Panc1 (cell line): ENCODE results near the gene DGKG. TPM values are rescaled to one million over a fixed set of nuclear protein-coding genes. Genes with fewer than 3 reads are reported as not detected.

Experiments used
- ATAC-seq: fragments of 200-7000 bp; cut with Tn5 transposase; 2 replicates; pipeline ENCODE4 v1.9.1; 2020; ENCODE audit warnings: mild to moderate bottlenecking, moderate library complexity
- BruUV-seq: library from RNA; stranded (reverse); fragments of 400-500 nt; replicated peaks from 2 replicates; lab custom pipeline; 2021; lab: Mats Ljungman, UMichigan
- CTCF ChIA-PET: fragments of 300-600 bp; sonication (Branson Sonifier 250); formaldehyde crosslinking; loops from one replicate; lab custom pipeline; 2022; ENCODE audit warnings: antibody characterized with exemption; lab: Charles Lee
- POLR2A ChIA-PET: fragments of 300-600 bp; sonication (Branson Sonifier 250); formaldehyde crosslinking; loops from one replicate; lab custom pipeline; 2022; ENCODE audit warnings: antibody characterized with exemption; lab: Charles Lee
- DNase-seq: peaks from one replicate; pipeline ENCODE4 v3.0.0-alpha.2; 2010; ENCODE audit warnings: low read depth, low spot score
- H3K27ac ChIP-seq: 2 replicates; pipeline ENCODE4 v1.5.1; 2011; ENCODE audit warnings: mild to moderate bottlenecking, low read length, inconsistent platforms
- H3K27me3 ChIP-seq: fragments of 200-500 bp; sonication (Bioruptor generic); 2 replicates; pipeline ENCODE4 v1.6.0; 2014; ENCODE audit warnings: low read length, inconsistent platforms; ENCODE audit not compliant: control insufficient read depth, insufficient read depth
- H3K36me3 ChIP-seq: fragments of 200-500 bp; sonication (Bioruptor generic); 2 replicates; pipeline ENCODE4 v1.5.1; 2014; ENCODE audit warnings: inconsistent platforms, mild to moderate bottlenecking, low read length, moderate library complexity; ENCODE audit not compliant: control insufficient read depth, insufficient read depth
- H3K4me1 ChIP-seq: 2 replicates; pipeline ENCODE4 v1.5.1; 2011; ENCODE audit warnings: inconsistent platforms, mild to moderate bottlenecking, low read length, moderate library complexity; ENCODE audit not compliant: control insufficient read depth, insufficient read depth
- H3K4me3 ChIP-seq, 2 experiments: 2 replicates each; pipeline ENCODE4 v1.5.1; 2011 to 2012; ENCODE audit warnings: low read depth in 2 of 2, low read length in 2 of 2, mild to moderate bottlenecking in 2 of 2, inconsistent platforms in 1 of 2, moderate library complexity in 1 of 2
- H3K9me3 ChIP-seq: fragments of 200-500 bp; sonication (Bioruptor generic); 2 replicates; pipeline ENCODE4 v1.5.1; 2014; ENCODE audit warnings: low read depth, mild to moderate bottlenecking, inconsistent platforms, low read length, moderate library complexity; ENCODE audit not compliant: control insufficient read depth, insufficient read depth
- POLR2AphosphoS5 ChIP-seq: IDR thresholded peaks from 2 replicates; pipeline ENCODE4 v1.6.1; 2012; ENCODE audit warnings: mild to moderate bottlenecking, low read depth, low read length, moderate library complexity
- REST ChIP-seq, 2 experiments: IDR thresholded peaks; 2 replicates each; pipeline ENCODE4 v1.6.1; 2011 to 2012; ENCODE audit warnings: low read depth in 2 of 2, control low read depth in 1 of 2, low read length in 1 of 2, mild to moderate bottlenecking in 1 of 2, moderate library complexity in 1 of 2; ENCODE audit not compliant: insufficient read depth in 1 of 2
- SIN3A ChIP-seq: IDR thresholded peaks from 2 replicates; pipeline ENCODE4 v1.6.1; 2012; ENCODE audit warnings: low read depth, mild to moderate bottlenecking, low read length, moderate library complexity, borderline replicate concordance; ENCODE audit not compliant: insufficient read depth
- TCF7L2 ChIP-seq: IDR thresholded peaks from 2 replicates; pipeline ENCODE4 v1.6.1; 2011; ENCODE audit warnings: mild to moderate bottlenecking, low read depth, low read length, inconsistent platforms
- in situ Hi-C: cut with HindIII; loops from 2 replicates; pipeline ENCODE4 v1.10.0; 2016; ENCODE audit warnings: low sequenced_read_pairs, low pct_unique_long_range_greater_than_20kb
- intact Hi-C: fragments of 100-400 bp; cut with micrococcal nuclease; formaldehyde crosslinking; loops from one replicate; pipeline ENCODE4 v1.10.0; 2022; ENCODE audit not compliant: unreplicated experiment
- total RNA-seq: library from RNA; stranded (reverse); gene quantifications from one replicate; pipeline ENCODE4 v1.2.1, GENCODE V29; 2021; ENCODE audit not compliant: unreplicated experiment
- TF ChIP-seq, protein P1 (sequence below): fragments of 450-650 bp; IDR thresholded peaks from 2 replicates; pipeline ENCODE4 v1.5.1; 2017; ENCODE audit warnings: mild to moderate bottlenecking

The DGKG gene
- total RNA-seq, 1 experiment from 2014 or later = 0.46 TPM

DNA sequence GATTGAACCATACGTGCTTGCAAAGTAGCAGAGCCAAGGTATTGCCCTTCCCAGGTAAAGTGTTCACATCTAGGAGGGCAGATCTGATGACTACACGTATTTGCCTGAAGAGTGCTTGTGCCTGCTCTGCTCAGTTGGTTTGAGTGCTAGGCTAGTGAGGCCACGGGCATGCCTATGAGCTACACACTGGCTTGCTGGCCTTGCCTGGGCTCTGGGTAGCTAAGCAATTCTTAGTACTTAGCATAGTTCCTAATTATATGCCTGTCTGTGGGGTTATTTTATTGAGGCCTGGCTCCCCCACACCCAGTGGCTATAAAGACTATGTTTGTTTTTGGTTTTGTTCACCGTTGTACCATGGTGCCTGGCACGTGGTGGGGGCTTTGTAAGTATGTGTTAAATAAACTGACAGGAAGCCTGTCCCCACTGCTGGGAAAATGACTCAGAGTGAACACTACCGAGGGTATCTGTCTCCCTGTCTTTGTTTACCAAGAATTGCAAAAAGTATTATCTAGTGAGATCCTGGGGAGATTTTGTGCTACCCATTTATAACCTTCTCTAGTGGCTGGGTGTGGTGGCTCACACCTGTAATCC, 181.0 kb downstream of the DGKG start:
- DNase-seq = no peak
- TF ChIP-seq REST (IDR thresholded peaks at IDR 0.05; ENCODE audit: insufficient read depth in 1 of 2, low read depth in 2 of 2, low read length in 1 of 2) = no peak
- TF ChIP-seq TCF7L2 = no peak
- TF ChIP-seq, protein P1, sequence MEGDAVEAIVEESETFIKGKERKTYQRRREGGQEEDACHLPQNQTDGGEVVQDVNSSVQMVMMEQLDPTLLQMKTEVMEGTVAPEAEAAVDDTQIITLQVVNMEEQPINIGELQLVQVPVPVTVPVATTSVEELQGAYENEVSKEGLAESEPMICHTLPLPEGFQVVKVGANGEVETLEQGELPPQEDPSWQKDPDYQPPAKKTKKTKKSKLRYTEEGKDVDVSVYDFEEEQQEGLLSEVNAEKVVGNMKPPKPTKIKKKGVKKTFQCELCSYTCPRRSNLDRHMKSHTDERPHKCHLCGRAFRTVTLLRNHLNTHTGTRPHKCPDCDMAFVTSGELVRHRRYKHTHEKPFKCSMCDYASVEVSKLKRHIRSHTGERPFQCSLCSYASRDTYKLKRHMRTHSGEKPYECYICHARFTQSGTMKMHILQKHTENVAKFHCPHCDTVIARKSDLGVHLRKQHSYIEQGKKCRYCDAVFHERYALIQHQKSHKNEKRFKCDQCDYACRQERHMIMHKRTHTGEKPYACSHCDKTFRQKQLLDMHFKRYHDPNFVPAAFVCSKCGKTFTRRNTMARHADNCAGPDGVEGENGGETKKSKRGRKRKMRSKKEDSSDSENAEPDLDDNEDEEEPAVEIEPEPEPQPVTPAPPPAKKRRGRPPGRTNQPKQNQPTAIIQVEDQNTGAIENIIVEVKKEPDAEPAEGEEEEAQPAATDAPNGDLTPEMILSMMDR = no peak
- no peak for TF ChIP-seq POLR2AphosphoS5
- TF ChIP-seq SIN3A = no peak
- ChIA-PET CTCF (no interaction called here), POLR2A (no interaction called here)
- Histone ChIP-seq H3K27ac (no peak overlapping the region), H3K27me3 (no peaks in the 10 kb centered on the region; the same call in 1 of the 2 replicates), H3K36me3 (no peaks in the 10 kb centered on the region), H3K4me1 (no peaks in the 10 kb centered on the region), H3K9me3 (no peaks in the 10 kb centered on the region), H3K4me3 (no peak overlapping the region)
- in situ Hi-C loops (no loop called here), intact Hi-C loops (no loop called here)
- ATAC-seq = no peak
- no TSS peak for BruUV-seq

DNA sequence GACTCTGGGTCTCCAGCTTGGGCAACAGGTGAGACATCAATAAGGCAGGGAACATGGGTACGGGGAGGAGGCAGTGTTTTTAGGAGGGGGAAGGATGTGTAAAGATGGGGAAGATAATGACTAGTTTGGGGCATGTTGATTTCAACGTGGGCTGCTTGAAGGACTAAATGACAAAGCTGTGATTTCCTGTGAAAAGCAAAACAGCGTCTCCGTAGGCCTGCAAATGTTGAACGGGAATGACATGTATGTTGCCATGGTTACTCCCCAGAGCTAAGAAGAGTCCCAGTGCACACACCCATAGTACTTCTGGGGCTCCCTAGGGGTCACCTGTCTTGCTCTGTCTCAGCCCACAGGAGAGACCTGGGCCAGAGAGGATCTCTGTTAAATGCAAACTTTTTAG, 181.9 kb downstream of the DGKG start:
- ATAC-seq (no peak), DNase-seq (no peak)
- Histone ChIP-seq H3K36me3 (no peaks in the 10 kb centered on the region), H3K27ac (no peak overlapping the region), H3K4me1 (no peaks in the 10 kb centered on the region), H3K27me3 (no peaks in the 10 kb centered on the region; the same call in 1 of the 2 replicates), H3K4me3 (no peak overlapping the region), H3K9me3 (no peaks in the 10 kb centered on the region)
- BruUV-seq = no TSS peak
- TF ChIP-seq, protein P1 = no peak
- TF ChIP-seq REST (IDR thresholded peaks at IDR 0.05; ENCODE audit: insufficient read depth in 1 of 2, low read depth in 2 of 2, low read length in 1 of 2) = no peak
- TF ChIP-seq POLR2AphosphoS5 = no peak
- TF ChIP-seq TCF7L2 = no peak
- TF ChIP-seq SIN3A = no peak
- ChIA-PET CTCF (no interaction called here), POLR2A (no interaction called here)
- intact Hi-C loops = no loop called here
- in situ Hi-C loops = no loop called here
